HG02588 (cell line): ENCODE results near the gene IGF2R.
"Not testable (repeated sequence)": the region's sequence is repeated elsewhere in the genome, so short reads cannot be mapped to it uniquely, and the experiment has no call there.

Experiments used
- ATAC-seq: cut with Tn5 transposase; IDR thresholded peaks from one replicate; pipeline ENCODE4 v1.9.1; 2021; ENCODE audit warnings: mild to moderate bottlenecking, moderate library complexity; ENCODE audit not compliant: unreplicated experiment

The IGF2R gene

GRCh38 chr6:159995405-159995804 is 26.5 kb downstream of the IGF2R start:
- ATAC-seq: no peak

GRCh38 chr6:159996087-159996622 is 27.3 kb downstream of the IGF2R start:
- no peak for ATAC-seq

- ATAC-seq: no peak
Observed at GRCh38 chr6:159996626-159997497, 28.0 kb downstream of the IGF2R start.

GRCh38 chr6:159997498-159998101 is 28.7 kb downstream of the IGF2R start:
- ATAC-seq: no peak

- no peak for ATAC-seq
Observed at GRCh38 chr6:159998538-159998937, 29.7 kb downstream of the IGF2R start.

GRCh38 chr6:159999240-159999671 is 30.4 kb downstream of the IGF2R start:
- ATAC-seq: no peak

GRCh38 chr6:160000280-160000704 is 31.4 kb downstream of the IGF2R start:
- no peak for ATAC-seq

GRCh38 chr6:160000893-160001427 is 32.1 kb downstream of the IGF2R start:
- not testable (repeated sequence) for ATAC-seq

- no peak for ATAC-seq
Observed at GRCh38 chr6:160002882-160003281, 34.0 kb downstream of the IGF2R start.

GRCh38 chr6:160004018-160004417 is 35.1 kb downstream of the IGF2R start:
- ATAC-seq: no peak

- ATAC-seq: no peak
Observed at GRCh38 chr6:160004419-160005175, 35.7 kb downstream of the IGF2R start.

- no peak for ATAC-seq
Observed at GRCh38 chr6:160005211-160005610, 36.3 kb downstream of the IGF2R start.

GRCh38 chr6:160005861-160006540 is 37.1 kb downstream of the IGF2R start:
- ATAC-seq: no peak

- no peak for ATAC-seq
Observed at GRCh38 chr6:160007145-160007544, 38.3 kb downstream of the IGF2R start.

GRCh38 chr6:160007611-160008010 is 38.7 kb downstream of the IGF2R start:
- ATAC-seq: no peak

- ATAC-seq: no peak
Observed at GRCh38 chr6:160010067-160010466, 41.2 kb downstream of the IGF2R start.

GRCh38 chr6:160013987-160014868 is 45.3 kb downstream of the IGF2R start:
- ATAC-seq: no peak

- no peak for ATAC-seq
Observed at GRCh38 chr6:160014869-160015182, 45.9 kb downstream of the IGF2R start.
